Measurements from ENCODE around the gene ST7.
"Not testable (repeated sequence)": the region's sequence is repeated elsewhere in the genome, so short reads cannot be mapped to it uniquely, and the experiment has no call there.

ST7 gene, protein sequence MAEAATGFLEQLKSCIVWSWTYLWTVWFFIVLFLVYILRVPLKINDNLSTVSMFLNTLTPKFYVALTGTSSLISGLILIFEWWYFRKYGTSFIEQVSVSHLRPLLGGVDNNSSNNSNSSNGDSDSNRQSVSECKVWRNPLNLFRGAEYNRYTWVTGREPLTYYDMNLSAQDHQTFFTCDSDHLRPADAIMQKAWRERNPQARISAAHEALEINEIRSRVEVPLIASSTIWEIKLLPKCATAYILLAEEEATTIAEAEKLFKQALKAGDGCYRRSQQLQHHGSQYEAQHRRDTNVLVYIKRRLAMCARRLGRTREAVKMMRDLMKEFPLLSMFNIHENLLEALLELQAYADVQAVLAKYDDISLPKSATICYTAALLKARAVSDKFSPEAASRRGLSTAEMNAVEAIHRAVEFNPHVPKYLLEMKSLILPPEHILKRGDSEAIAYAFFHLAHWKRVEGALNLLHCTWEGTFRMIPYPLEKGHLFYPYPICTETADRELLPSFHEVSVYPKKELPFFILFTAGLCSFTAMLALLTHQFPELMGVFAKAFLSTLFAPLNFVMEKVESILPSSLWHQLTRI

DNA sequence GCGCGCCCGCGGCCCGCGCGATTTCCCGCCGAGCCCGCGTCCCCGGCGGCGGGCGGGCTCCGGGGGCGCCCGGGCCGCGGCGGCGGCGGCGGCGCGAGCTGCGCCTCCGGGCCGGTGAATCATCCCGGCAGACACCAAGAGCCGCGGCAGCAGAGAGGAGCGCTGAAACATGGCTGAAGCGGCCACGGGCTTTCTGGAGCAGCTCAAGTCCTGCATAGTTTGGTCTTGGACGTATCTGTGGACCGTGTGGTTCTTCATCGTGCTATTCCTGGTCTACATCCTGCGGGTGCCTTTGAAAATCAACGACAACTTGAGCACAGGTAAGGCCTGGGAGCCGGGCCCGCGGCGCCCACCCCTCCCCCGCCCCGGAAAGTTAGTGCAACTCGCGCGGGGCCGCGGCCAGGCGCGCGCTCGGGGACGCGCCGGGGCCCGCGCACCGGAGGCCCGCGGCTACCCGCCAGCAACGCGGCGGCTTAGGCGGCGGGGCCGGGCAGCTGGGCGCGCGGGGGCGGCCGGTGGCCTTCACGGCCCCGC lies at the start of gene ST7:
Gene ST7, plus strand, starts transcription at position 130 of the 534 bp plus-strand sequence. Its CDS starts 40 bp downstream, at position 170.
- peak; percentile 48 for DNase-seq (ENCODE audit: low read depth)

DNA sequence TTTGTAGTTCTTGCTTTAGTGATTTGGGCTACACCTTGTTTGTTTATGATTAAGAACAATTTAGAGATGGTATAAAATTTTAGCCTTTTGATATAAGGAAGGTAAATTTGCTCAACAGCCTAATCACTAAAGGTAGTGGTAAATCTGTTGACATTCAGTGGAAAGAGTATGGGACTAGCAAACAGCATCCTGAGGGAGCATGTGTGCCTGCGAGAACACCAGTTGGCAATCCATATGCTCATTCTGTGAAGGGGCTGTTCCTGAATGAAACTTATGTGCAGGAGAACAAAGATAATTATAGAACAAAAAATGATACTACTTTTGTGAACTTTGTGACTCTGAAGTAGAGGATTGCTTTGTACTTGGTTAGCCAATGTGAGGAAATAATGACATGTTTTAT lies 46.9 kb upstream of the ST7 start:
- DNase-seq (ENCODE audit: low read depth), result no peak

DNA sequence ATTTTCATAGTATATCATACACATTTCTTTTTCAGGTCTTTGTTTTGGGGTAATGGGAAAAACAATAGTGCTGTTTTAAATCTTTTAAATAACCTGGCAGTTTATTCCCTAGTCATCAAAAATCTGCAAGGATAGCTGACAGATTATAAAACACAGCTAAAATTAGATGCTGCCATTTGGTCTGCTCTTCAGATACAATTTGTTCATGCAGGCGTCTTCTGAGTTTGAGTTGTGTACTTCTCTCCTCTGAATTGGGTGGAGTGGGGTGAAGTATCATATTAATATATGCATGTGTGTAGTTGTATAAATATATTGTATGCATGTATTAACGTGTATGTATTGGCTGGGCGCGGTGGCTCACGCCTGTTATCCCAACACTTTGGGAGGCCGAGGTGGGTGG lies 42.9 kb upstream of the ST7 start:
- no peak for DNase-seq (ENCODE audit: low read depth)

DNA sequence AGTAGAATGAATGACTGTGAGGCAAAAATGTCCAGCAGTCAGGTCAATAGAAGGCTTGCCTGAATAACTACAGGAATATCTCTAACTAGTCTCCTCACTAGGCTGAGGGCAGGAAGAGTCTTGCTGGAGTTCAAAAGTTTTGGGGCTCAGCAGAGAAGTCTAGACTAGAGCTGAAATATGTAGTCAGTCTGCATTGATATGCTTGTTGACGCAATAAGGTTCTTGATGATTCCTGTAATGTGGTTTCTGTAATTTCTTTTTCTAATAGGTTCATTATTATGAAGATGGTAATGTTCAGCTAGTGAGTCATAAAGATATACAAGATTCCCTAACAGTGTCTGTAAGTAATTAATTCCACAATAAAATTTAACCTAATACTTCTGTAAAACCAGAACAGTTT lies 41.5 kb upstream of the ST7 start:
- DNase-seq (ENCODE audit: low read depth), result no peak

DNA sequence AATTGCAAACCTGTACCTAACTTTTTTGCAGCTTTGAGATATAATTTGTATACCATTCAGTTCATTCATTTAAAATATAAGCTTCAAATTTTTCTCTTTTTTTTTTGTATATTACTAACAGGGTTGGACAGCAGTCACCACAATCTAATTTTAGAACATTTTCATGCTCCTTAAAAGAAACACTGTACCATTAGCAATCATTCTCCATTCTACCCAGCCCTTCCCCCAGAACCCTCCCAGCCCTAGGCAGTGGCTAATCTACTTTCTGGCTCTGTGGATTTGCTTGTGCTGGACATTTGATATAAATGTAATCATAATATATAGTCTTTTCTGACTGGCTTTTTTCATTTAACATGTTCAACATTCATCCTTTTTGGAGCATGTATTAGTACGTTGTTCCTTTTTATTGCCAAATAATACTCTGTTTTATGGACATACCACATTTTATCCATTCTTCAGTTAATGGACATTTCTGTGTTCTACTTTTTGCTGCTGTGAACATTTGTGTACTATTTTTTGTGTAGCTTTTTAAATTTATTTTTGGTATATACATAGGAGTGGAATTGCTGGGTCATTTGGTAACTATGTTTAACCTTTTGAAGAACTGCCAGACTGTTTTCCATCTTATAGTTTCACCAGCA lies 40.9 kb upstream of the ST7 start:
- no peak for DNase-seq (ENCODE audit: low read depth)

DNA sequence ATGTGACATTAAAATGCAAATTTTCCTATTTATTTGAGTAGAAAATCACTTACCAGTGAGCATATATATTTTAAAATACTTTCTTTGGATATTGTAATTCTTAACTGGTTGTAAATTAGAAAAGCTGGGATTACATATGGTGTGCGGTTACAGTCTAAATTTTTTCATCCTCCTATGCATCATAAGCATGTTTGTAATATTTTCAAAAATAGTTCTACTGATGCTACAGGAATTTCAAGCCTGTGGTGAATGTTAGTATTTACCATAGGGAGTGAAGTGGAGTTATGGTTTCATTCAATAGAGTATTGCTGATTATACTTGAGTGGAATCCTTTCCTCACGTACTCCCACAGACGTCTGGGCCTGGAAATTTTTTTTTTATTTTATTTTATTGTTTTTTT lies 34.6 kb upstream of the ST7 start:
- no peak for DNase-seq (ENCODE audit: low read depth)

DNA sequence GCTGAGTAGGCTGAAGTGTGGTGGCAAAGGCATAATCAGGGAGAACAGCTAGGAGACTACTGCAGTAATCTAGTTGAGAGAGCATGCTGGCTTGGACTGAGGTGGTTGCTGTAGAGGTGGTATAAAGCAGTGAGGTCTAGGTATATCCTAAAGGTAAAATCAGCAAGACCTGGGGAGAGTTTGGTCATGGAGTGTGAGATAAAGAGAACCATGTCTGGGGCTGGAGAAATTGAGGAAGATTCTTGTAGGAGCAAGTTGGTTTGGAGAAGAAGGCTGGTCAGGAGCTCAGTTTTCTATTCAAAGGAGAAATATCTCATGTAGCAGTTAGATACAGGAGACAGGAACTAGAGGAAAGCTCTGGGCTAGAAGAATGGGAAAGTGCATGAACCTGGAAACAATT lies 32.9 kb upstream of the ST7 start:
- no peak for DNase-seq (ENCODE audit: low read depth)

DNA sequence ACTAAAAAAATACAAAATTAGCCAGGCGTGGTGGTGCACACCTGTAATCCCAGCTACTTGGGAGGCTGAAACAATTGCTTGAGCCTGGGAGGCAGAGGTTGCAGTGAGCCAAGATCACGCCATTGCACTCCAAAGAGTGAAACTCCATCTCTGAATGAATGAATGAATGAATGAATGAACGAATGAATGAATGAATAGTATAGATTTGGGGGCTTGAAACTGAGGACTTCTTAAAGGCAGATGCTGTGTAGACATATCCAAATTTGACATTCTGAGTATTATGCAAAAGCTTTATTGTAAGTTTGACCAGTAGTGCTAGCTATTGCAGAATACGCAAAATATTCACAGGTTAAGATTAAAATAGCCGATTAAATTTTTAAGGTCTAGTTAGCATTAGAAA lies 30.8 kb upstream of the ST7 start:
- DNase-seq (ENCODE audit: low read depth), result no peak

DNA sequence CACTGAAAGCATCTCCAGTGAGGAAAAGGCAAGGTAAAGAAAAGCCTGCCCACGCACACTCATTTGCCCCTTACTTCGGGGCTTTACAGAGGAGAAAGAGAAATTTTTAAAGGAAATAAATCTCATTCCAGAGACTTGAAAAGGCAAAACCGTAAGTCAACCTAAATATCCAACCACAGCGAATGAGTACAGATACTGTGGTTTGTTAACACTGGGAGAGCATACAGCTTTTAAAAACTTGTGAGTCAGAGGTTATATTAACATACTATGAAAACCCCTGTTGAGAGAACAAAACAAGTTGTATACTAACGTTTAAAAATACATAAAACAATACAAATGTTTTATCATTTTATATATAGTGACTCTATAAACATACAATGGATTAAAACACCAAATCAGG lies 28.6 kb upstream of the ST7 start:
- no peak for DNase-seq (ENCODE audit: low read depth)

DNA sequence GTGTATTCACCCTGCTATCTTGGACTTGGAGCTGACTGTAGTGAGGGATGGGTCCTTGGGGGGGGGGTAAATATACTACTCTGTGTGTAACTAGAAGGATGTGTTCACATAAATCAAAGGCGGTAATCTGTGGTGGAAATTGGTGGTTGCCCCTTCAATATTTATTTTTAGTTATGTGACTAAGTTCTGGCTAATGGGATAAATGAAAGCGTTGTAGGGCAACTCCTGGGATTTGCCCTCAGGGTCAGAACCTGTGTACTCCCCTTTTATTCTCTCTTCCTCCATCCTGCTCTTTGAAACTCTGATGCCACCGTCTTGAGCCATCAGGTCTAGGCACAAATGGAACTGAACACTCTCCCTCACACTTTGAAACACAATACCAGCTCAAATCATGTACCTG lies 24.3 kb upstream of the ST7 start:
- no peak for DNase-seq (ENCODE audit: low read depth)

DNA sequence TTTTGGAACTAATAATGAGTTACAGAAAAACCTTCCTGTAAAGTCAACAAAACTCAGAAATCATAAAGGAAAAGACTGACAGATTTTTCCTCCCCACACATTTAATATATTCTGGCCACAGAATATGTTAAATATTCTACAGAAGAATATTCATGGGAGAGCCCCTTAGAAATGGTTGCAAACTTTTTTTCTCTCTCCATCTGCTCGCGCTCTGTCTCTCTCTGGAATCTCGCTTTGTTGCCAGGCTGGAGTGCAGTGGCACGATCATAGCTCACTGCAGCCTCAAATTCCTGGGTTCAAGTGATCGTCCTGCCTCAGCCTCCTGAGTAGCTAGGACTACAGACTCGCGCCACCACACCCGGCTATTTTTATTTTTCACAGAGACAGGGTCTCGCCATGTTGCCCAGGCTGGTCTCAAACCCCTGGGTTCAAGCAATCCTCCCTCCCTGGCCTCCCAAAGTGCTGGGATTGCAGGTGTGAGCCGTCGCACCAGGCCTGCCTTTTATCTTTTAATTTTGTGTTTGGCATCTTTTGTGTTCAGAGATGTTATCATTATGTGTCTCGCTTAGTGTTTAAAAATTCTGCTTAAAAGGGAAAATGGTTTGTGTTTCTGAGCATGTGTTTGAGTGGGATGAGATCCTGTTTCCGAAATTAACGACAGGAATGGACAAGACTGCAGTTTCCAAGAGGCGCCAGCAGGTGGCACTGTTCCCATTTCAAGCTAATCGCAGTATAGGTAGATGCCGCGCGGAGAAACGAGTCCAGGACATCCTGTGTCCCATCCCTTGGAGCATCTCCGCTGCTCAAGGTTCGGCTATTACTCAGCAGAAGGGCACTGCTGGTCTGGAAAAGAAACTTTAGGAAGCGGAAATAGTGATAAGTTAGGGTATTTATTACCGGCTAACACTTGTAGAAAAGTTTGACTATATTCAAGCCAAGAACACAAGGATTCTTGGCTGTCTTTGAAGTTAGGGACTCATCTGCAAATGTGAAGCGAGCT lies 23.1 kb upstream of the ST7 start:
- DNase-seq (ENCODE audit: low read depth), result peak; percentile 57

DNA sequence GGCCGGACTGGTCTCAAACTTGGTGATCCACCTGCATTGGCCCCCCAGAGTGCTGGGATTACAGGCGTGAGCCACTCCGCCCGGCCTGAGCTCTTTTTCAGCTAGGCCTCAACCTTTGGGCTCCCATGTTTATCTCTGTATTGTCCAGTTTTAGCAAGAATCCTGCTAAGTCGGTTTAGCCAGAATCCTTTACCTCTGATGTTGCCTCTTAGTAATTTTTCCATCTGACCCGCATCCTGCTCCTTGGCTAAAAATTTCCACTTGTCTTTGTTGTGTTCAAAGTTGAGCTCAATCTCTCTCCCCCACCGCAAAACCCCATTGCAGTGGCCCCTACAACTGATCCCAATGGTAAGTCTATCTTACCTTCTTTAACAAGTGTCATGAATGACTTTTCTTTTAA lies 20.7 kb upstream of the ST7 start:
- DNase-seq (ENCODE audit: low read depth), result no peak

DNA sequence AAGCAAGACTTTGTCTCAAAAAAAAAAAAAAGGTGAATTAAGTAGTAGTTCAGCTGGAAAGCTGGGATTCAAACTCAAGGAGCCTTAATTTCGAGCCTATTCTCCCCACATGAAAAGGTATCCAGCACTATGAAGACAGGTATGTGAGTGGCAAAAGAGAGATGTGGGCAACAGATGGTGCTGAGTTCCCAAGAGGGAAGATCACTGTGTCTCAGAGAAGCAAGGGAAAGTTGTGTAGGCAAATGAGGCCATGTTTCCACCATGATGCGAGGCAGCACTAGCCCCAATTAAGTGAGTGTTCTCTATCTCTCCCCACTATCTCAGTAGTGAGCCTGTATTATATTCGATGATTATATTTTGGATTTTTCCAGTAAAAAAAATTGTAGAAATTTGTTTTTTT lies 19.8 kb upstream of the ST7 start:
- no peak for DNase-seq (ENCODE audit: low read depth)

DNA sequence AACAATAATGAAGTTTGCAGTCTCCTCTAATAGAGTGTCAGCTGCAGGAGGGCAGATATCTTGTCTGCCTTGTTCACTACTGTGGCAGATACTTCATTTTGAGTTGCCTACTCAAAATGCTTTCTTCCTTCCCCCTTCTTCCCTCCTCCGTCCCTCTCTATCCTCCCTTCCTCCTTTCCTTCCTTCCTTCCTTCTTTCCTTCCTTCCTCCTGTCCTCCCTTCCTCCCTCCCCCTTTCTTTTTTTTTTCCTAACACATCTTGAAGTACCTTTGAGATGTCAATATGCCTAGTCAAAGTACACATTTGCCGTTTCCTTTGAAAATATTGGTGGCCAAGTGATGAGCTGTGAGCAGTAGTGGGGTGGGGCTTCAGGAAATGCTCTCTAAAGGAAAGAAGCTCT lies 18.7 kb upstream of the ST7 start:
- DNase-seq (ENCODE audit: low read depth), result no peak

DNA sequence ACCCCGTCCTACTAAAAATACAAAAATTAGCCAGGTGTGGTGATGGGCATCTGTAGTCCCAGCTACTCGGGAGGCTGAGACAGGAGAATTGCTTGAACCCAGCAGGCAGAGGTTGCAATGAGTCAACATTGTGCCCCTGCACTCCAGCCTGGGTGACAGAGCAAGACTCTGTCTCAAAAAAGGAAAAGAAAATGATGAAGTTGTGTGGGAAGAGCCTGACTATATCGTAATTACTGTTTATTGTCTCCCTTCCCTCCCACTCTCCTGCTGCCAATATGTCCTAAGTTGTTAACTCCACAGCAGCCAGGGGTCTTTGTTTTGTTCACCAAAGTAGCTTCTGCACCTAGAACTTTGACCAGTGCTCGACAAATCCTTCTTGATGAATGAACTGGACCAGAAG lies 16.5 kb upstream of the ST7 start:
- not testable (repeated sequence) for DNase-seq (ENCODE audit: low read depth)

DNA sequence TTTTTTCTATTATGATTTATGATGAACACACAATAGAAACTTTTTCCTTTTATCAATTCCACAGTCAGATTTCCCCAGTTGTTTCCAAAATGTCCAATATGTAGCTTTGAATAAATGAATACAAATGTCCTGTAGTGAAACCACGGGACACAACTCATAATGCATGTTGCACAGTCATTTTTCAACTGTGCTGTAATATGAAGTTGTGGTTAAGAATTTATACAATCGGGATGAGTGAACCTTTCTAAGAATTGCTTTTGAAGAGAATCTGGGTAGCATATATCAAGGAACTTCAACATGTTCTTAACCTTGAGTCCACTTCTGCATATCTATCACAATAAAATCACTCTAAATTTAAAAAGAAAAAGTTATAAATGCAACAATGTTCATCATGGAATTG lies 14.6 kb upstream of the ST7 start:
- no peak for DNase-seq (ENCODE audit: low read depth)

DNA sequence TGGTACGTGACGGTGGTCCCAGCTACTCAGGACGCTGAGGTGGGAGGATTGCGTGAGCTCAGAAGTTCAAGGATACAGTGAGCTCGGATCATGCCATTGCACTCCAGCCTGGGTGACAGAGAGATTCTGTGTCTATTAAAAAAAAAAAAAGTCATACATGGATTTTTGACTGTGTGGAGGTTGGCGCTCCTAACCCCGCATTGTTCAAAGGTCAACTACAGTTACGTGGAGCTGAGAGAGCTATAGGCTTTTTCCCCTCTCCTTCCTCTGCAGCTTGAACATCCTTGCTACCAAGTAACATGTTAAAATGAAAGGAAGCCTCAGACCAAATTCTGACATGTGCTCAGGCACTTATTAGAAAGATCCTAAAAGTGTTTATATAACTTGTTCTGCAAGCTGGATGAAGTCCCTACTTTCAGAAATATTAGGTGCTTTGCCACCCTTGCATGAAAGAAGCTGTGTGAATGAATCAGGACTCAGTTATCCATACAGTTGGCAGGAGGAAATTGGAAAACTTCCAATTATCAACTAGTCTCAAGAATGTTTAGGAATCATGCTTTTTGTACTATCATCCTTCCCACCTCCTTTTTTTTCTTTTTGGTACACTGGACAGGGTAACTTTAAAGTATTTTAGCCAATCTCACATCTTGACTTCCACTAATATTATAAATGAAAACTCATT lies 12.5 kb upstream of the ST7 start:
- DNase-seq (ENCODE audit: low read depth), result no peak

DNA sequence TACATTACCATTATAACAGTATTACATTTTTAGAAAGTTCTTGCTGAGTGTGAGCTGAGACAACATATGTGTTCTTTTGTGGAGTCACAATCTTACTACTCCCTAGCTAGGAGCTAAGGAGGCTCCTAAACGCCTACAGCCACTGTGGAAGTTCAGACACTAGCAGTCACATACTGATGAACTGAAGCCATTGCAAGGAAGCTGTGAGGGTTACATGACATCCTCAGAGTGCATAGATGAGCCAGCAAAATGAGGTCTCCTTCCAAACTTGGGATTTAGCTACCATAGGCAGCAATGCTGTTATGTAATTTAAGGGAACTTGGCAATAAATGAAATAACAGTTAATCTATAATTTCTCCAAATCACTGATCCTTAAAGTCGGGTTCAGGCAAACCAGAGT lies 10.8 kb upstream of the ST7 start:
- DNase-seq (ENCODE audit: low read depth), result no peak

DNA sequence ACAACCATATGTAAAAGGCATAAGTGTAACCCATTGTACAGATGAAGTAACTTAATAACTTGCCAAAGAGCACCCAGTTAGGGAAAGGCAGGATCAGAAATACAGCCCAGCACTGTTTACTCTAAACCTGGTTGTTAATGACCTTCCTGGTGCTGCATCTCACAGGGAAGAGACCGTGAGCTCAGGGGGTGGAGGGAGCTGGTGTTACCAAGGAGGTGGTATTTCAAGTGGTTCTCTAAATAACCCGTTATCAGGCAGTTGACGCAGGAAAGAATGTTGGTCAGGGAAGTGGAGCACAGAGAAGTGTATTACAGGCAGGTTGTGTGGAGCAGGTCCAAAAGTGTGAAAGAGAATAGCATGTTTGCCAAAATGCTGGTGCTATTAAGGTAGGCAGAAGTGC lies 4.4 kb upstream of the ST7 start:
- no peak for DNase-seq (ENCODE audit: low read depth)

DNA sequence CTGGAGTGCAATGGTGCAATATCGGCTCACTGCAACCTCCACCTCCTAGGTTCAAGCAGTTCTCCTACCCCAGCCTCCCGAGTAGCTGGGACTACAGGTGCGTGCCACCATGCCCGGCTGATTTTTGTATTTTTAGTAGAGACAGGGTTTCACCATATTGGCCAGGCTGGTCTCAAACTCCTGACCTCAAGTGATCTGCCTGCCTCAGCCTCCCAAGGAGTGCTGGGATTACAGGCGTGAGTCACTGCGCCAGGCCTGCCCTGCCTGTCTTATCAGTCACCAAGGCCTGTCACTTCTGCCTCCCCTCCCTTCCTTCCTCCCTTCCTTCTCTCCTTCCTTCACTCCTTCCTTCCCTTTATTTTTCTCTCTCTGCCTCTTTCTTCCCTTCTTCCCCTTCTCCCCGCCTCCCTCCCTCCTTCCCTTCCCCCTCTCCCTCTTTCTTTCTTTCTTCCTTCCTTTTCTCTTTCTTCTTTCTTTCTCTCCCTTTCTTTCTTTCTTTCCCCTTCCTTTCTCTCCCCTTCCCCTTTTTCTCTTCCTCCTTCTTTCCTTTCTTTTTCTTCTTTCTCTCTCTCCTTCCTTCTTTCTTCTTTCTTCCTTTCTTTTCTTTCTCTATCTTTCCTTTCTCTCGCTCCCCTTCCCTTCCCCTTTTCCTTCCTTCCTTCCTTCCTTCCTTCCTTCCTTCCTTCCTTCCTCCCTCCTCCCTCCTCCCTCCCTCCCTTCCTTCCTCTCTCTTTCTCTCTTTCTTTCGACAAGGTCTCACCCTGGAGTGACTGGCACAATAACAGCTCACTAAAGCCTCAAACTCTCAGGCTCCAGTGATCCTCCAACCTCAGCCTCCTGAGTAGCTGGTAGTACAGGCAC lies 3.1 kb upstream of the ST7 start:
- no peak for DNase-seq (ENCODE audit: low read depth)

Data from GM04504 (cell line).